Neural progenitor cell (in vitro differentiated cells): ENCODE results near the gene MYL10. TPM values are rescaled to one million over a fixed set of nuclear protein-coding genes. Genes with fewer than 3 reads are reported as not detected.

Source experiments
- DNase-seq: peaks from one replicate; pipeline ENCODE4 v3.0.0-alpha.2; 2016; ENCODE audit warnings: low spot score
- H2AFZ ChIP-seq: fragments of 200-600 bp; sonication (generic); replicated peaks from 2 replicates; pipeline ENCODE4 v1.6.1; 2016; ENCODE audit warnings: antibody characterized with exemption
- H3F3A ChIP-seq: fragments of 200-600 bp; sonication (generic); 2 replicates; pipeline ENCODE4 v1.6.1; 2016; ENCODE audit warnings: antibody characterized with exemption, low read depth
- H3K27ac ChIP-seq: fragments of 200-600 bp; sonication (generic); 2 replicates; pipeline ENCODE4 v1.5.1; 2016; ENCODE audit warnings: mild to moderate bottlenecking
- H3K27me3 ChIP-seq: fragments of 200-600 bp; sonication (generic); 2 replicates; pipeline ENCODE4 v1.6.1; 2016; ENCODE audit warnings: mild to moderate bottlenecking, moderate library complexity
- H3K36me3 ChIP-seq: fragments of 200-600 bp; sonication (generic); 2 replicates; pipeline ENCODE4 v1.5.1; 2016
- H3K4me1 ChIP-seq: fragments of 200-600 bp; sonication (generic); 2 replicates; pipeline ENCODE4 v1.6.1; 2016; ENCODE audit warnings: mixed run types
- H3K4me2 ChIP-seq: fragments of 200-600 bp; sonication (generic); 2 replicates; pipeline ENCODE4 v1.6.1; 2016
- H3K4me3 ChIP-seq: fragments of 200-600 bp; sonication (generic); 2 replicates; pipeline ENCODE4 v1.5.1; 2016
- H3K79me2 ChIP-seq: fragments of 200-600 bp; sonication (generic); 2 replicates; pipeline ENCODE4 v1.6.1; 2016; ENCODE audit warnings: low read depth
- H3K9ac ChIP-seq: fragments of 200-600 bp; sonication (generic); 2 replicates; pipeline ENCODE4 v1.6.1; 2016
- H3K9me3 ChIP-seq: fragments of 200-600 bp; sonication (generic); 2 replicates; pipeline ENCODE4 v1.5.1; 2016; ENCODE audit warnings: low read depth
- H4K20me1 ChIP-seq: fragments of 200-600 bp; sonication (generic); 2 replicates; pipeline ENCODE4 v1.6.1; 2016; ENCODE audit warnings: low read depth
- H3K27ac Mint-ChIP-seq: 3 replicates; pipeline ENCODE4 v1.8.0; 2021; ENCODE audit warnings: mixed read lengths
- H3K27me3 Mint-ChIP-seq: 2 replicates; pipeline ENCODE4 v1.8.0; 2022; ENCODE audit warnings: low read depth, mild to moderate bottlenecking, inconsistent platforms, moderate library complexity, mixed read lengths; ENCODE audit not compliant: insufficient read depth
- H3K36me3 Mint-ChIP-seq: 3 replicates; pipeline ENCODE4 v1.8.0; 2021; ENCODE audit warnings: mixed read lengths
- H3K4me1 Mint-ChIP-seq: 3 replicates; pipeline ENCODE4 v1.8.0; 2021; ENCODE audit warnings: mixed read lengths
- H3K4me3 Mint-ChIP-seq: 3 replicates; pipeline ENCODE4 v1.8.0; 2021; ENCODE audit warnings: mild to moderate bottlenecking, moderate library complexity, mixed read lengths
- H3K9me3 Mint-ChIP-seq: 3 replicates; pipeline ENCODE4 v1.8.0; 2020; ENCODE audit warnings: mixed read lengths
- EZH2 ChIP-seq: fragments of 200-600 bp; sonication (generic); IDR thresholded peaks from 2 replicates; pipeline ENCODE4 v1.6.1; 2017; ENCODE audit warnings: antibody characterized with exemption, mild to moderate bottlenecking, moderate library complexity
- EZH2phosphoT487 ChIP-seq: fragments of 200-600 bp; sonication (generic); IDR thresholded peaks from 2 replicates; pipeline ENCODE4 v1.6.1; 2017; ENCODE audit warnings: antibody characterized with exemption
- total RNA-seq: library from RNA; depleted of rRNA; stranded (reverse); fragments of >200 nt; gene quantifications from 2 replicates; pipeline ENCODE4 v1.2.3, GENCODE V29; 2015; ENCODE audit warnings: low replicate concordance
- TF ChIP-seq, protein P1 (sequence below): fragments of 200-600 bp; sonication (generic); IDR thresholded peaks from 2 replicates; pipeline ENCODE4 v1.5.1; 2017; ENCODE audit warnings: antibody characterized with exemption, mild to moderate bottlenecking

Gene MYL10
- total RNA-seq, 1 donor from 2014 or later: not detected

DNA sequence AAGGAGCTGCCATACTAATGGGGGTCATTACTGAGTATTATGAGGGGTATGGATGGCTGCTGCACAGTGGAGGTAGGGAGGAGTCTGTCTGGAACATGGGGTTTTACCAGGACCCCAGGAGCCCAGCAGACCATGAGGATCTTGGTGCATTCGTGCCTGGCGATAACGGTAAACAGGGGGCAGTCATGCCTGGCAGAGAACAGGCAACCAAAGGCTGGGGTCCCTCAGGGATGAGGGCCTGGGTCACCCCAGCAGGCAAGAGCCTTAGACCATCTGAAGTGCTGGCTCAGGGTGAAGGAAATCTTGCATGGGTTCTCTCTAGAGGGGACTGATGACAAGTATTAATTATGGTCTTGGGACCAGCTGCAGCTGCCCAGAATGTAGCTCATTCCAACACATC, 46.1 kb downstream of the MYL10 start:
- peaks cover 11% of the 10 kb centered on the region for H3K9me3 Mint-ChIP-seq

GRCh38 chr7:101581891-101582290, 47.2 kb downstream of the MYL10 start:
- H3K27ac ChIP-seq: no peak overlapping the region
- Mint-ChIP-seq H3K36me3 (no peaks in the 10 kb centered on the region), H3K27ac (no peak overlapping the region), H3K27me3 (peaks cover 4% of the 10 kb centered on the region), H3K9me3 (peaks cover 12% of the 10 kb centered on the region), H3K4me3 (no peak overlapping the region), H3K4me1 (peaks cover 6% of the 10 kb centered on the region)
- H3K4me2 ChIP-seq: no peak overlapping the region
- peaks cover 4% of the 10 kb centered on the region for H3K4me1 ChIP-seq
- no peaks in the 10 kb centered on the region for H3K36me3 ChIP-seq
- H3K27me3 ChIP-seq: no peaks in the 10 kb centered on the region
- peaks cover 5% of the 10 kb centered on the region for H3F3A ChIP-seq
- TF ChIP-seq, protein P1, sequence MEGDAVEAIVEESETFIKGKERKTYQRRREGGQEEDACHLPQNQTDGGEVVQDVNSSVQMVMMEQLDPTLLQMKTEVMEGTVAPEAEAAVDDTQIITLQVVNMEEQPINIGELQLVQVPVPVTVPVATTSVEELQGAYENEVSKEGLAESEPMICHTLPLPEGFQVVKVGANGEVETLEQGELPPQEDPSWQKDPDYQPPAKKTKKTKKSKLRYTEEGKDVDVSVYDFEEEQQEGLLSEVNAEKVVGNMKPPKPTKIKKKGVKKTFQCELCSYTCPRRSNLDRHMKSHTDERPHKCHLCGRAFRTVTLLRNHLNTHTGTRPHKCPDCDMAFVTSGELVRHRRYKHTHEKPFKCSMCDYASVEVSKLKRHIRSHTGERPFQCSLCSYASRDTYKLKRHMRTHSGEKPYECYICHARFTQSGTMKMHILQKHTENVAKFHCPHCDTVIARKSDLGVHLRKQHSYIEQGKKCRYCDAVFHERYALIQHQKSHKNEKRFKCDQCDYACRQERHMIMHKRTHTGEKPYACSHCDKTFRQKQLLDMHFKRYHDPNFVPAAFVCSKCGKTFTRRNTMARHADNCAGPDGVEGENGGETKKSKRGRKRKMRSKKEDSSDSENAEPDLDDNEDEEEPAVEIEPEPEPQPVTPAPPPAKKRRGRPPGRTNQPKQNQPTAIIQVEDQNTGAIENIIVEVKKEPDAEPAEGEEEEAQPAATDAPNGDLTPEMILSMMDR: no peak
- TF ChIP-seq EZH2: no peak
- TF ChIP-seq EZH2phosphoT487: no peak
- no peak overlapping the region for H2AFZ ChIP-seq
- DNase-seq: no peak
- no peaks in the 10 kb centered on the region for H4K20me1 ChIP-seq
- H3K79me2 ChIP-seq: no peaks in the 10 kb centered on the region
- no peaks in the 10 kb centered on the region for H3K9me3 ChIP-seq
- no peak overlapping the region for H3K4me3 ChIP-seq
- H3K9ac ChIP-seq: no peak overlapping the region

More for the DNA sequence above, 46.1 kb downstream of the MYL10 start:
- H3K27me3 ChIP-seq: no peaks in the 10 kb centered on the region
- Mint-ChIP-seq H3K4me3 (no peak overlapping the region), H3K4me1 (peaks cover 14% of the 10 kb centered on the region), H3K27me3 (peaks cover 4% of the 10 kb centered on the region), H3K27ac (no peak overlapping the region), H3K36me3 (no peaks in the 10 kb centered on the region)
- no peak overlapping the region for H3K4me3 ChIP-seq
- H4K20me1 ChIP-seq: no peaks in the 10 kb centered on the region
- H3K4me1 ChIP-seq: peaks cover 9% of the 10 kb centered on the region
- no peaks in the 10 kb centered on the region for H3K36me3 ChIP-seq
- no peak overlapping the region for H3K27ac ChIP-seq
- H3K4me2 ChIP-seq: no peak overlapping the region
- H2AFZ ChIP-seq: no peak overlapping the region
- no peak for DNase-seq
- no peak for TF ChIP-seq EZH2phosphoT487
- TF ChIP-seq, protein P1: no peak
- TF ChIP-seq EZH2: no peak
- no peaks in the 10 kb centered on the region for H3K79me2 ChIP-seq
- H3K9ac ChIP-seq: no peak overlapping the region
- peaks cover 9% of the 10 kb centered on the region for H3F3A ChIP-seq
- H3K9me3 ChIP-seq: no peaks in the 10 kb centered on the region

GRCh38 chr7:101580596-101580995, 48.5 kb downstream of the MYL10 start:
- no peak for DNase-seq

More at GRCh38 chr7:101580596-101580995, 48.5 kb downstream of the MYL10 start:
- H3K4me1 Mint-ChIP-seq: peaks cover 2% of the 10 kb centered on the region
- Histone ChIP-seq H3K36me3 (no peaks in the 10 kb centered on the region), H3K27me3 (no peaks in the 10 kb centered on the region), H3K27ac (no peak overlapping the region), H3K4me2 (no peak overlapping the region), H3K79me2 (no peaks in the 10 kb centered on the region), H2AFZ (no peak overlapping the region), H3K9me3 (no peaks in the 10 kb centered on the region), H4K20me1 (no peaks in the 10 kb centered on the region), H3K4me1 (no peaks in the 10 kb centered on the region), H3K9ac (no peak overlapping the region), H3K4me3 (no peak overlapping the region), H3F3A (no peaks in the 10 kb centered on the region)
- H3K27ac Mint-ChIP-seq: no peak overlapping the region
- H3K27me3 Mint-ChIP-seq: peaks cover 4% of the 10 kb centered on the region
- H3K36me3 Mint-ChIP-seq: no peaks in the 10 kb centered on the region
- H3K4me3 Mint-ChIP-seq: no peak overlapping the region
- peaks cover 15% of the 10 kb centered on the region for H3K9me3 Mint-ChIP-seq
- TF ChIP-seq, protein P1: no peak
- TF ChIP-seq EZH2phosphoT487: no peak
- TF ChIP-seq EZH2: no peak
